ENCODE data around the gene RAB8A. TPM values are rescaled to one million over a fixed set of nuclear protein-coding genes. Genes with fewer than 3 reads are reported as not detected.

Gene RAB8A
- total RNA-seq, 2 donors from 2014 or later: 166 to 260 TPM

DNA sequence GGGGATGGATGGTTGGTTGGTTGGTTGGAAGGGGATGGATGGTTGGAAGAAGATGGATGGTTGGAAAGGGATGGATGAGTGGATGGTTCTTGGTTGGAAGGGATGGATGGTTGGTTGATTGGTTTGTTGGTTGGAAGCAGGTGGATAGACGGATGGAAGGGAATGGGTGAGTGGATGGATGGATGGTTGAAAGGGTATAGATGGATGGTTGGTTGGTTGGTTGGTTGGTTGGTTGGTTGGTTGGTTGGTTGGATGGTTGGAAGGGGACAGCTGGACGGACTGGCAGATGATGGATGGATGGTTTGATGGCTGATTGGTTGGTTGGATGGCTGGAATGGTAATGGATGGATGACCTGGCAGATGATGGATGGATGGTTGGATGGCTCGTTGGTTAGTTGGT lies 20.0 kb downstream of the RAB8A start:
- no peak for ATAC-seq
- Mint-ChIP-seq H3K27me3 (no peaks in the 10 kb centered on the region), H3K9me3 (peaks cover 12% of the 10 kb centered on the region), H3K4me1 (ENCODE audit: low read depth in 2 of 2) (peaks cover 52% of the 10 kb centered on the region in 2 donors), H3K27ac (peak overlapping the region; percentile 34 to 98), H3K36me3 (peaks cover 48% of the 10 kb centered on the region), H3K4me3 (peak overlapping the region; percentile 22)
- no peak for DNase-seq (ENCODE audit: low spot score)

DNA sequence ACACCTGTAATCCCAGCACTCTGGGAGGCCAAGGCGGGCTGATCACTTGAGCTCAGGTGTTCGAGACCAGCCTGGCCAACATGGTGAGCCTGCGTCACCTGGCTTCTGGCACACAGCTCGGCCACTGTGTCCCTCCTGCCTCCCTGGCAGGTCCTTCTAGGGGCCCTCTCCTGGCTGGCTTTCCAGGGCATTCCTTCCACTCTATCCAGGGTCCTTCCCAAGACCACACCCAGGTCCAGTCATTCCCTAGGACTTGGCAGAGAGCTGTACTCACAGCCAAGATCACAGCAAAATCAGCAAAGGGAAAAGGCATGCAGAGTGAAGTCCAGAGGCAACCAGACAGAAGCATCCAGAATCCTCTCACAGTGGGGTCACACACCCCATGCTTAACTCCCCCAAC lies 22.1 kb downstream of the RAB8A start:
- Mint-ChIP-seq H3K4me1 (ENCODE audit: low read depth in 2 of 2) (peaks cover 65 to 69% of the 10 kb centered on the region in 2 donors), H3K27ac (peak overlapping the region; percentile 79 to 98), H3K9me3 (peaks cover 12% of the 10 kb centered on the region), H3K36me3 (peaks cover 49% of the 10 kb centered on the region), H3K4me3 (no peak overlapping the region), H3K27me3 (no peaks in the 10 kb centered on the region)
- ATAC-seq (no peak), DNase-seq (ENCODE audit: low spot score) (no peak)

DNA sequence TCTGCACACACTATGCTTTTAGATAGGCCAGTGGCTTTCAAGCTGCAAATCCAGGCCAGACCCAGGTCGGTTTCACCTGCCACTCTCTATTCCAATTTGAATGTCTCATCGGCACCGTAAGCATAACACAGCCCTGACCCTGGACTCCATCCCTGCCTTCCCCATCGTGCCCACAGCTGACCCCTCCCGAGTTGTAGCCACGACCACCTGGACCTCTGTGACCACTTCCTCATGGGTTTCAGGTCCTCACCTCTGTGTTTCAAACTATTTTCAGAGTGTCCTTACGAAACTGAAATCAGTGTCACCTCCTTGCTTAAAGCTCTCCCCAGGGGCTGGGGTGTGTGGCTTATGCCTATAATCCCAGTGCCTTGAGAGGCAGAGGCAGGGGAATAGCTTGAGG lies 22.8 kb downstream of the RAB8A start:
- peaks cover 67 to 76% of the 10 kb centered on the region in 2 donors for H3K4me1 Mint-ChIP-seq (ENCODE audit: low read depth in 2 of 2)
- peaks cover 48% of the 10 kb centered on the region for H3K36me3 Mint-ChIP-seq
- H3K4me3 Mint-ChIP-seq: peak overlapping the region; percentile 43
- no peaks in the 10 kb centered on the region for H3K27me3 Mint-ChIP-seq
- ATAC-seq (no peak), DNase-seq (ENCODE audit: low spot score) (no peak)
- H3K9me3 Mint-ChIP-seq: peaks cover 12% of the 10 kb centered on the region
- peak overlapping the region; percentile 60 to 98 for H3K27ac Mint-ChIP-seq

- peak overlapping the region; percentile 86 to 98 for H3K27ac Mint-ChIP-seq
- H3K27me3 Mint-ChIP-seq: no peaks in the 10 kb centered on the region
- ATAC-seq (no peak), DNase-seq (ENCODE audit: low spot score) (no peak)
- peaks cover 12% of the 10 kb centered on the region for H3K9me3 Mint-ChIP-seq
- H3K4me1 Mint-ChIP-seq (ENCODE audit: low read depth in 2 of 2): peaks cover 71 to 85% of the 10 kb centered on the region in 2 donors
- peak overlapping the region; percentile 57 for H3K4me3 Mint-ChIP-seq
- H3K36me3 Mint-ChIP-seq: peaks cover 41% of the 10 kb centered on the region
Measured at GRCh38 chr19:16135430-16136127, 23.9 kb downstream of the RAB8A start.

GRCh38 chr19:16136185-16136999 lies 24.7 kb downstream of the RAB8A start:
- Mint-ChIP-seq H3K27ac (peak overlapping the region; percentile 86 to 98), H3K9me3 (peaks cover 8% of the 10 kb centered on the region), H3K27me3 (no peaks in the 10 kb centered on the region), H3K4me1 (ENCODE audit: low read depth in 2 of 2) (peaks cover 75 to 88% of the 10 kb centered on the region in 2 donors), H3K4me3 (peak overlapping the region; percentile 57), H3K36me3 (peaks cover 35% of the 10 kb centered on the region)
- ATAC-seq (peak; percentile 68 to 77), DNase-seq (ENCODE audit: low spot score) (no peak)

GRCh38 chr19:16139752-16140151 lies 28.1 kb downstream of the RAB8A start:
- Mint-ChIP-seq H3K4me3 (peak overlapping the region; percentile 80), H3K27me3 (no peaks in the 10 kb centered on the region), H3K36me3 (peaks cover 24% of the 10 kb centered on the region), H3K9me3 (peaks cover 3% of the 10 kb centered on the region), H3K4me1 (ENCODE audit: low read depth in 2 of 2) (peaks cover 70 to 82% of the 10 kb centered on the region in 2 donors), H3K27ac (peak overlapping the region; percentile 92 to 98)
- ATAC-seq (peak; percentile 69 to 81), DNase-seq (ENCODE audit: low spot score) (peak; percentile 91)

DNA sequence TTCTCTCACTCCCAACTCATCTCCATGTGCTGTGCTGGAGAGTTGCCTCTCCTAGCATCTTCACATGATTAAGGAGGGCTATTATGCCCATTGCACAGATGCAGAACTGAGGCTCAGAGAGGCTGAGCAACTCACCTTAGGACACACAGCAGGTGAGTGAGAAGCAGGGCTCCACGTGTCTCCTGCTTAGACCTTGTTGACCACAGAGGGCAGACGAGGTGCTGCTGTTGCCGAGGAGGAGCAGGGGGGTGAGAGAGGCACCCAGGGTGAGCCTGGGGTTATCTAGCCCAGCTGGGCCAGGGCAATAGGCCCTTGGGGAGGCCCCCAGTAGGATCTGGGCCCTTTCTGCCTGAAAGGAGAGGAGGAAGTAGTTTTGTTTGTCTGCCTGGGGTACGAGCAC lies 29.4 kb downstream of the RAB8A start:
- H3K27me3 Mint-ChIP-seq: no peaks in the 10 kb centered on the region
- peaks cover 24% of the 10 kb centered on the region for H3K36me3 Mint-ChIP-seq
- peak overlapping the region; percentile 79 for H3K4me3 Mint-ChIP-seq
- ATAC-seq (peak; percentile 21 to 56), DNase-seq (ENCODE audit: low spot score) (no peak)
- peak overlapping the region; percentile 92 to 98 for H3K27ac Mint-ChIP-seq
- H3K4me1 Mint-ChIP-seq (ENCODE audit: low read depth in 2 of 2): peaks cover 68 to 80% of the 10 kb centered on the region in 2 donors
- H3K9me3 Mint-ChIP-seq: no peaks in the 10 kb centered on the region

- peak; percentile 73 for DNase-seq (ENCODE audit: low spot score)
- ATAC-seq: no peak
- no peaks in the 10 kb centered on the region for H3K27me3 Mint-ChIP-seq
- H3K4me1 Mint-ChIP-seq (ENCODE audit: low read depth in 2 of 2): peaks cover 62 to 73% of the 10 kb centered on the region in 2 donors
- H3K9me3 Mint-ChIP-seq: no peaks in the 10 kb centered on the region
- peak overlapping the region; percentile 92 to 98 for H3K27ac Mint-ChIP-seq
- peaks cover 27% of the 10 kb centered on the region for H3K36me3 Mint-ChIP-seq
- H3K4me3 Mint-ChIP-seq: peak overlapping the region; percentile 100
Measured at GRCh38 chr19:16142032-16142580, 30.4 kb downstream of the RAB8A start.

- Mint-ChIP-seq H3K27ac (peak within 1 kb of the TSS; percentile 92 to 98), H3K27me3 (no peaks in the 10 kb centered on the region), H3K9me3 (no peaks in the 10 kb centered on the region), H3K36me3 (peaks cover 25% of the 10 kb centered on the region), H3K4me1 (ENCODE audit: low read depth in 2 of 2) (peaks cover 52 to 63% of the 10 kb centered on the region in 2 donors), H3K4me3 (peak within 1 kb of the TSS; percentile 100)
- DNase-seq (ENCODE audit: low spot score) (peak; percentile 83), ATAC-seq (peak; percentile 71 to 73)
Measured at GRCh38 chr19:16143399-16144215, 31.9 kb downstream of the RAB8A start, which contains the start of gene HSH2D. Gene HSH2D, plus strand, starts transcription at chr19:16143685. Its CDS starts 5,066 bp downstream, at chr19:16148751.

GRCh38 chr19:16144216-16144581 lies 32.5 kb downstream of the RAB8A start:
- no peaks in the 10 kb centered on the region for H3K27me3 Mint-ChIP-seq
- peak overlapping the region; percentile 92 to 98 for H3K27ac Mint-ChIP-seq
- DNase-seq (ENCODE audit: low spot score) (no peak), ATAC-seq (no peak)
- peak overlapping the region; percentile 100 for H3K4me3 Mint-ChIP-seq
- peaks cover 21% of the 10 kb centered on the region for H3K36me3 Mint-ChIP-seq
- no peaks in the 10 kb centered on the region for H3K9me3 Mint-ChIP-seq
- H3K4me1 Mint-ChIP-seq (ENCODE audit: low read depth in 2 of 2): peaks cover 51 to 63% of the 10 kb centered on the region in 2 donors

- peak in 1 of 2 donors; percentile 45 for ATAC-seq
- DNase-seq (ENCODE audit: low spot score): no peak
- H3K36me3 Mint-ChIP-seq: peaks cover 21% of the 10 kb centered on the region
- H3K9me3 Mint-ChIP-seq: no peaks in the 10 kb centered on the region
- no peaks in the 10 kb centered on the region for H3K27me3 Mint-ChIP-seq
- H3K27ac Mint-ChIP-seq: peak overlapping the region; percentile 92 to 98
- peaks cover 45 to 52% of the 10 kb centered on the region in 2 donors for H3K4me1 Mint-ChIP-seq (ENCODE audit: low read depth in 2 of 2)
- H3K4me3 Mint-ChIP-seq: peak overlapping the region; percentile 100
Measured at GRCh38 chr19:16146112-16146511, 34.4 kb downstream of the RAB8A start.

- ATAC-seq: peak; percentile 1 to 3
- H3K9me3 Mint-ChIP-seq: no peaks in the 10 kb centered on the region
- no peaks in the 10 kb centered on the region for H3K27me3 Mint-ChIP-seq
- H3K4me3 Mint-ChIP-seq: peak overlapping the region; percentile 83
- DNase-seq (ENCODE audit: low spot score): no peak
- peaks cover 19% of the 10 kb centered on the region for H3K36me3 Mint-ChIP-seq
- peak overlapping the region; percentile 95 to 96 for H3K27ac Mint-ChIP-seq
- peaks cover 31 to 37% of the 10 kb centered on the region in 2 donors for H3K4me1 Mint-ChIP-seq (ENCODE audit: low read depth in 2 of 2)
Measured at GRCh38 chr19:16148443-16149229, 36.9 kb downstream of the RAB8A start.

Measured in natural killer cell treated with Interleukin-12 subunit alpha and Interleukin-12 subunit beta and Interleukin-15 and Interleukin-18, amount 100 ng/mL, for 72 hours (primary cell).